Osteocyte (in vitro differentiated cells): Measurements from ENCODE around the gene ZFP64. TPM values are rescaled to one million over a fixed set of nuclear protein-coding genes. Genes with fewer than 3 reads are reported as not detected.
A peak's percentile ranks its signal among the peaks of the same experiment; 100 is the strongest.
"Not testable (repeated sequence)": the region's sequence is repeated elsewhere in the genome, so short reads cannot be mapped to it uniquely, and the experiment has no call there.

Experiments
- DNase-seq: peaks from one replicate; pipeline ENCODE4 v3.0.0; 2021; ENCODE audit warnings: mixed read lengths; ENCODE audit not compliant: unreplicated experiment; ENCODE audit errors: extremely low spot score
- H3K27ac Mint-ChIP-seq: one replicate; pipeline ENCODE4 v1.8.0; 2021; ENCODE audit warnings: mild to moderate bottlenecking, mixed read lengths; ENCODE audit not compliant: unreplicated experiment
- H3K27me3 Mint-ChIP-seq: one replicate; pipeline ENCODE4 v1.8.0; 2021; ENCODE audit warnings: mixed read lengths; ENCODE audit not compliant: unreplicated experiment
- H3K36me3 Mint-ChIP-seq: one replicate; pipeline ENCODE4 v1.8.0; 2021; ENCODE audit warnings: mixed read lengths; ENCODE audit not compliant: unreplicated experiment
- H3K4me1 Mint-ChIP-seq: one replicate; pipeline ENCODE4 v1.8.0; 2021; ENCODE audit warnings: mixed read lengths; ENCODE audit not compliant: unreplicated experiment
- H3K4me3 Mint-ChIP-seq: one replicate; pipeline ENCODE4 v1.8.0; 2021; ENCODE audit warnings: mild to moderate bottlenecking, moderate library complexity, mixed read lengths; ENCODE audit not compliant: unreplicated experiment
- H3K9me3 Mint-ChIP-seq: one replicate; pipeline ENCODE4 v1.8.0; 2021; ENCODE audit warnings: mixed read lengths; ENCODE audit not compliant: unreplicated experiment
- CTCF ChIP-seq: fragments of 200-600 bp; sonication (generic); IDR thresholded peaks from 2 replicates; pipeline ENCODE4 v1.5.0; 2021; ENCODE audit warnings: antibody characterized with exemption, mild to moderate bottlenecking, moderate library complexity
- total RNA-seq: library from RNA; stranded (reverse); gene quantifications from 2 replicates; pipeline ENCODE4 v1.2.1, GENCODE V29; 2021

The ZFP64 gene
- total RNA-seq, 1 donor from 2014 or later: 21.0 TPM

DNA sequence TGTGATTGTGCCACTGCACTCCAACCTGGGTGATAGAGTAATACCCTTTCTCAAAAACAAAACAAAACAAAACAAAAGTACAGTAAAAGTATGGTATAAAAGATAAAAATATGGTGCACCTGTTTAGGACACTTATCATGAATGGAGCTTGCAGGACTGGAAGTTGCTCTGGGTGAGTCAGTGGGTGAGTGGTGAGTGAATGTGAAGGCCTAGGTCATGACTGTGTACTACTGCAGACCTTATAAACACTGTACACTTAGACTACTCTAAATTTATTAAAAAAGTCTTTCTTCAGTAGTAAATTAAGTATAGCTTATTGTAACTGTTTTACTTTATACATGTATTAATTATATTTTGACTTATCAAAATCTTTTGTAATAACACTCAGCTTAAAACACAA lies 46.0 kb downstream of the ZFP64 start:
- no peak for DNase-seq
- no peaks in the 10 kb centered on the region for H3K4me1 Mint-ChIP-seq
- peaks cover 6% of the 10 kb centered on the region for H3K36me3 Mint-ChIP-seq
- H3K9me3 Mint-ChIP-seq: peaks cover 4% of the 10 kb centered on the region
- no peak for TF ChIP-seq CTCF
- H3K27ac Mint-ChIP-seq: no peak overlapping the region
- H3K4me3 Mint-ChIP-seq: no peak overlapping the region
- no peaks in the 10 kb centered on the region for H3K27me3 Mint-ChIP-seq

DNA sequence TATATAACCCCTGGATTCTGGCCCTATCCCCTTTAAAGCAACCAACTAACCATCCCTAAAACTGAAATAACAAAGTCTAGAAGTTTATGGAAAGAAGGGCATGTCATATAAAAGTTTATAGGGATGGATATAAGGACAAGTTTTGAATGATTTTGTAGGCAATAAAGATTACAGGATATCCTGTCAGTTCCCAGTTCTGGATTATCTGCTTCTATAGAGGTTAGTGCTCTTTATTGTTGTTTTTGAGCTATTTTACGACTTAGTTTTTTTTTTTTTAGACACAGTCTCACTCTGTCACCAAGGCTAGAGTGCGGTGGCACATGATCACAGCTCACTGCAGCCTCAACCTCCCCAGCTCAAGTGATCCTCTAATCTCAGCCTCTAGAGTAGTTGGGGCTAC lies 48.3 kb downstream of the ZFP64 start:
- no peak for TF ChIP-seq CTCF
- no peak overlapping the region for H3K27ac Mint-ChIP-seq
- peaks cover 3% of the 10 kb centered on the region for H3K36me3 Mint-ChIP-seq
- no peak overlapping the region for H3K4me3 Mint-ChIP-seq
- DNase-seq: no peak
- H3K4me1 Mint-ChIP-seq: no peaks in the 10 kb centered on the region
- H3K9me3 Mint-ChIP-seq: peaks cover 9% of the 10 kb centered on the region
- no peaks in the 10 kb centered on the region for H3K27me3 Mint-ChIP-seq

GRCh38 chr20:52142757-52143156 lies 48.8 kb downstream of the ZFP64 start:
- no peak for TF ChIP-seq CTCF
- no peak overlapping the region for H3K27ac Mint-ChIP-seq
- peaks cover 9% of the 10 kb centered on the region for H3K9me3 Mint-ChIP-seq
- H3K36me3 Mint-ChIP-seq: peaks cover 3% of the 10 kb centered on the region
- H3K4me1 Mint-ChIP-seq: no peaks in the 10 kb centered on the region
- no peaks in the 10 kb centered on the region for H3K27me3 Mint-ChIP-seq
- DNase-seq: no peak
- H3K4me3 Mint-ChIP-seq: no peak overlapping the region

DNA sequence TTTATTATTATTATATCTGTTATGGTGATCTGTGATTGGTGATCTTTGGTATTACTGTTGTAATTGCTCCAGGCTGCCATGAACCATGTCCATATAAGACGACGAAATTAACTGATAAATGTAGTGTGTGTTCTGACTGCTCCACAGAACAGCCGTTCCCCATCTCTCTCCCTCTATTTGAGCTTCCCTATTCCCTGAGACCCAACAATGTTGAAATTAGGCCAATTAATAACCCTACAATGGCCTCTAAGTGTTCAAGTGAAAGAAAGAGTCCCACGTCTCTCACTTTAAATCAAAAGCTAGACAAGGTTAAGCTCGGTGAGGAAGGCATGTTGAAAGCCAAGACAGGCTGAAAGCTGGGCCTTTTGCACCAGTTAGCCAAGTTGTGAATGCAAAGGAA lies 51.6 kb downstream of the ZFP64 start:
- H3K36me3 Mint-ChIP-seq: peaks cover 3% of the 10 kb centered on the region
- no peak for TF ChIP-seq CTCF
- H3K4me3 Mint-ChIP-seq: no peak overlapping the region
- DNase-seq: no peak
- no peaks in the 10 kb centered on the region for H3K4me1 Mint-ChIP-seq
- no peak overlapping the region for H3K27ac Mint-ChIP-seq
- H3K27me3 Mint-ChIP-seq: no peaks in the 10 kb centered on the region
- H3K9me3 Mint-ChIP-seq: peaks cover 13% of the 10 kb centered on the region

GRCh38 chr20:52137850-52138249 lies 53.7 kb downstream of the ZFP64 start:
- TF ChIP-seq CTCF: no peak
- H3K36me3 Mint-ChIP-seq: peaks cover 3% of the 10 kb centered on the region
- H3K27ac Mint-ChIP-seq: no peak overlapping the region

GRCh38 chr20:52133714-52134113 lies 57.9 kb downstream of the ZFP64 start:
- DNase-seq: peak; percentile 44
- H3K4me3 Mint-ChIP-seq, H3K27ac Mint-ChIP-seq, H3K4me1 Mint-ChIP-seq, H3K27me3 Mint-ChIP-seq, H3K36me3 Mint-ChIP-seq: not testable (repeated sequence)
- H3K9me3 Mint-ChIP-seq: peaks cover 17% of the 10 kb centered on the region

More at GRCh38 chr20:52137850-52138249, 53.7 kb downstream of the ZFP64 start:
- H3K27me3 Mint-ChIP-seq: no peaks in the 10 kb centered on the region
- H3K9me3 Mint-ChIP-seq: peaks cover 13% of the 10 kb centered on the region
- peak; percentile 11 for DNase-seq
- no peak overlapping the region for H3K4me3 Mint-ChIP-seq
- no peaks in the 10 kb centered on the region for H3K4me1 Mint-ChIP-seq
